Left renal pelvis (tissue), 4 donors: ENCODE data around the gene PITRM1. TPM values are rescaled to one million over a fixed set of nuclear protein-coding genes. Genes with fewer than 3 reads are reported as not detected.
"Not testable (repeated sequence)": the region's sequence is repeated elsewhere in the genome, so short reads cannot be mapped to it uniquely, and the experiment has no call there.

Source experiments
- DNase-seq, 4 donors: peaks; one replicate each; pipeline ENCODE4 v3.0.0-alpha.2; 2013; ENCODE audit warnings: low read depth in 4 of 4, low spot score in 3 of 4
- polyA plus RNA-seq, 4 donors: library from polyadenylated mRNA; unstranded; fragments of 120-200 nt; gene quantifications; one replicate each; pipeline ENCODE4 v1.2.1, GENCODE V29; 2013; ENCODE audit not compliant: insufficient read length in 4 of 4

Gene PITRM1
- polyA plus RNA-seq, 4 donors: 58.0 to 67.3 (median 61.9) TPM

DNA sequence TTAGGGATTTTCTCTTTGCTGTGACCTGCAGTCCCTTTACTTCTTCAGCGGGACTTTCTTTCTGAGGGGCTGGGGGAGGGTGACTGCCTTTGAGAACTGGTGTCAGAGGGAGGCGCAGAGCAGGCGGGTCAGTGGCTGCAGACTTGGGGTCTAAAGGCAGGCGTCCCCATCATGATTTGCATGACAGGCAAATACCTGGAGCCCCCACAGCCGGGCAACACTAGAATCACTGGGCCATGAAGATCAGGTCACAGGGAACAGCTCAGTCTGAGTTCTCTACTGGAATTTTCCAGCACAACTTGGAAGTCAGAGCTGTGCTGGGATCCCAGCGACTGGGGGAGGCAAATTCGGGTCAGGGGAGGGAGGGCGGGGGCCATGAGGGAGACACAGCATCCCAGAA is 29.2 kb upstream of the PITRM1 start:
- no peak for DNase-seq

DNA sequence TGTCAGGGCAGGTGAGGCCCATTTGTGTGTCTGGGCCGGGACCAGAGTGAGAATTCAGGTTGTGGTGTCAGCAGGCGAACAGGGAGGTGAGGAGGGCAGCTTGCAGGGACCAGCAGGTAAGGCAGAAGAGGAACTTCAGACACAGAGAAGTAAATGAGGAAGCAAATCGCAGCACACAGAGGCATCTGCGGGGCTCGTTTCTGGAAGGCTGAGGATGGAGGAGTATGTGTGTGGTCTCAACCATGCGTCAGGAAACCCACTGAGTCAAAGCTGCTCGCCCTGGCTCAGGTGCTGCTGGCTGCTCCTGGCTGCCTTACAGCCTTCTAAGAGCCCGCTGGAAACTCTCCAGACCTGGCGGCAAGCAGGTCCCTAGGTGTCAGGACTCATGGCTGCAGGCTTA is 26.9 kb upstream of the PITRM1 start:
- no peak for DNase-seq

DNA sequence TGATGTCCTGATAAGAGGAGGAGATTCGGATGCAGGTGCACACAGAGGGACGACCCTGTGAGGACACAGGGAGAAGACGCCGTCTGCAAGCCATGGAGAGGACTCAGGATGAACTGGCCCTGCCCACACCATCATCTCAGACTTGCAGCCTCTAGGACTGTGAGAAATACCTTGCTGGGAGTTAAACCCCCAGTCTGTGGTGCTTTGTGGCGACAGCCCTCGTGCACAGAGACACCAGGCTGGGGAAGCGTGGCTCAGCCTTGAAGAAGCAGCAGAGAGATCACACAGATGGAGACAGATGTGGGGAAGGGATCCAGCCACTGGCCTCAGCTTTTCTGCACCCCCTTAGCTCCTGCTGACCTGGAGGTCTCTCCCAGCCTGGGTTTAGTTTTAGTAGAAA is 26.3 kb upstream of the PITRM1 start:
- no peak for DNase-seq

DNA sequence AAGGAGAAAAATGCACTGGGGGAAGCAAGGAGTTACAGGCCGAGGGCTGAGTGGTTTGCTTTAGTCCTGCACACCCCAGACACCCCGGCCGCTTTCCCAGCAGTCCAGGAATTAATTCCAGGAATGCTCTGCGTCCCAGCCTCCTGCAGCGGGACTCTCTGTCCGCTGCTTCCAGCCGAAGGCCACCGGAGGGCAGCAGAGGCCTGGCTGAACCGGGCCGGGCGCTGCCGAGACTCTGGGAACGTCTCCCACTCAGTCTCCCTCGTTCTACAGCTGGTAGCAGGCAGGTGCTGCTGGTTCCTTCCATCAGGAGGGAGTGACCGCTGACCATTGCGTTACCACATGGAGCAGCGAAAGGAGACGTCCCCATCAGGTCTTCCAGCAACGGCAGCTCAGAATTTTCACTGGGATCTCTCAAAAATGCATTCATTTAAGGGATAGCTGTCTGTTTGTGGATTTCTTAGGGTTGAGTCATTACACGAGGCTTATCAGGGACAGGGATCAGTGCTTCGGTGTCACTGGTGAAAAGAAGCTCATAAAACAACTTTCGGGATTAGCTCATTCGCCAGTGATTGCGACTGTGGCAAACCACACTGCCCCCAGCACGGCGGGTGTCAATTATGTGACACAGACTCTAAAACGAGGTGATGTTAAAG is 24.9 kb upstream of the PITRM1 start:
- DNase-seq: peak in 3 of 4 donors; percentile 59 to 64 (median 64)

DNA sequence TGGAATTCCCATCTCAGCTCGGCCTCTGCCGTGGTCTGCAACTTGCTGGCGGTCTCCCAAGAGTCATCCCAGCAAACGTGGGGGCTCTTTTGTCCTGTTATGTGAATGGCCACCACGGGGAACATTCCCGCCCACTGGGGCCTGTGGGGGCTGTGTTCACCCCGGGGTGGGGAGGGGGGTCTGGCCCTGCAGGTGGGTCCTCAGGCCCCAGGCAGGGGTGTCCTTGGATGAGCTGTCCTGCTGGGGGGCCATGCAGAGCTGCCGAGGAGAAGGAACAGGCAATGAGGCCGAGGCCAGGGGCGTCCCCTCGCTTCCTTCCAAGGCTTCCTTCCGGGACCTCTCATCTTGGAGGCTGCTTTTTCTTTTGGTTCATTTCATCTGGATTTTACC is 24.4 kb upstream of the PITRM1 start:
- no peak for DNase-seq

DNA sequence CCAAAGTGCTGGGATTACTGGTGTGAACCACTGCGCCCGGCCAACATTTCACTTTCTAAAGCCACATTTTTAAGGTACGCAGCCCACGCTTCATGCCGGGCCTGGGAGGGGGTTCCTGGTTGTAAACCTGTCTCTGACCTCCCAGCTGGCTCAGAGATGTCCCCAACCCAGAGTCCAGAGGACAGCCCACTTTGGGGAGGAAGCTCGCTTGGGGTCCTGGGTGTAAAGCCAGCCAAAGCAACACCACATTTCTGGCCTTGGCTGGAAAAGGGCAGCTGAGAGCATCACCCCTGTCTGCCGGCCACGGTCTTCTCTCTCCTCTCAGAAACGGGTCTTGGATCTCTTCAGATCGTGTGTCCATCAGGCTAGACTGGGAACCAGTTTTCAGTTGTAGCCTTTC is 23.9 kb upstream of the PITRM1 start:
- no peak for DNase-seq

DNA sequence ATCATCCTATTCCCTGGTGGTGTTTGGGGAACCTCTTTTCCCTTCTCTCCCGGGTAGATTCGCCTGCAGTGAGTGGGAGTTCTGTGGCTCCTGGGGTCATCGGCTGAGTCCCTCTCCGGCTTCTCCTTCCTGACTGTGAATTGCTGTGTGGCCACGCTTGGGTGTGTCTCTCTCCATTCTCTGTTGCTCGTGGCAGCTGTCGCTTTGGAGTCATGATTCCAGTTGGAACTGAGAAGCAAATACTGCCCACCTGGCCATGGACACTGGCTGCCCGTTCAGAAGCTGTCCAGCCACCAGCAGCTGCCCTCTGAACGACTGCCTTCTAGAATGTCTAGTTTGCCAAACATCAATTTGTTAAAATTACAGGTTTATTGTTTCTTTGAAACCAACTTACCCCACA is 23.1 kb upstream of the PITRM1 start:
- no peak for DNase-seq

DNA sequence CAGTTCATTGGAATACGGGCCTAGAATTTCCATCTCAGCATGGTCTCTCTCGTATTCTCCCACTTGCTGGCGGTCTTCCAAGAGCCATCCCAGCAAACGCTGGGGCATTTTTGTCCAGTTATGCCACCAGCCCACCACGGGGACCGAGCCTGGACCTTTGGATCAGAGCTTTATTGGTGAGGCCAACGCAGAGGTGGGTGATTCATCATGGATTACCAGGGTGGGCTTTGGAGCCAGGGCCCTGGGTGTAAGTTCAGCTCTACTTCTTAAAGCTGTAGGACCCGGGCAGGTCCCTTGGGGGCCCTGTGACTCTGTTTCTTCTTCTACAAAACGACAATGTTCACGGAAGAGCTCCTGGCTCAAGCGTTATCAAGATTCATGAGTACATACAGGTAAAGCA is 22.7 kb upstream of the PITRM1 start:
- DNase-seq: no peak

DNA sequence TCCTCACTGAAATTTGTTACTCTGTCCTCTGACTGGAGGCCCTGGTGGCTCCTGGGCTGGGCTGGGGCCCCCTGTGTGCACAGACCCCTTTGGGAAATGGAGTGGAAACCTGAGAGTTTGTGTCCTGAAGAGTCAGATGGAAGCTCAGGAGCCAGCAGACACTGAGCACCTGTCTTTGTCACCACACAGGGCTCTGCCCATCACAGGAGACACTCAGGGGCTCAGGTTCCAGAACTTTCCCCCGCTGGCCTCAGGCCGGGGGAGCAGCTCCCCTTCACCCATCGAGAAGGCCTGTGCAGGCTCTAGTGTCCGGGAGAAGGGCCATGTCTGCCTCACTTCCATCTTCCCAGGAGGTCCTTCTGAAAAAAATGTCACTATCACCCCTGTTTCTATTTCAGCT is 22.3 kb upstream of the PITRM1 start:
- DNase-seq: no peak

DNA sequence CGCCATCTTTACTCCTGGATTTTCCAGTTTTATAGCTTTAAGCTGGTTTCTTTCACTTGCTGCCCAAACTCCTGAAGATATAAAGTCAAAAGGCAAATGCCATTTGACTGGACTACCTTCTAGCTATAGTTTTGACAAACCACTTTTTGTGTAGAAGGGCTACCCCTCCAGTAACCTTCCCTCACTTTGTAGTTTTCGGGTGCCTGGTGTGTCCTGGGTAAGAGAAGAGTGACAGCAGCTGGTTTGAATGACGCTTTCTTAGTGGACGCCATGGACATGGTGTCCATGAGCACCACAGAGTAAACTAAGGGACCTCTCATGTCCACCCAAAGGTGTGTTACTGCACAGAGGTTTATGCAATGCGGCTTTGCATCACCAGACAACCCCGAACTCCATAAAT is 21.2 kb upstream of the PITRM1 start:
- no peak for DNase-seq

DNA sequence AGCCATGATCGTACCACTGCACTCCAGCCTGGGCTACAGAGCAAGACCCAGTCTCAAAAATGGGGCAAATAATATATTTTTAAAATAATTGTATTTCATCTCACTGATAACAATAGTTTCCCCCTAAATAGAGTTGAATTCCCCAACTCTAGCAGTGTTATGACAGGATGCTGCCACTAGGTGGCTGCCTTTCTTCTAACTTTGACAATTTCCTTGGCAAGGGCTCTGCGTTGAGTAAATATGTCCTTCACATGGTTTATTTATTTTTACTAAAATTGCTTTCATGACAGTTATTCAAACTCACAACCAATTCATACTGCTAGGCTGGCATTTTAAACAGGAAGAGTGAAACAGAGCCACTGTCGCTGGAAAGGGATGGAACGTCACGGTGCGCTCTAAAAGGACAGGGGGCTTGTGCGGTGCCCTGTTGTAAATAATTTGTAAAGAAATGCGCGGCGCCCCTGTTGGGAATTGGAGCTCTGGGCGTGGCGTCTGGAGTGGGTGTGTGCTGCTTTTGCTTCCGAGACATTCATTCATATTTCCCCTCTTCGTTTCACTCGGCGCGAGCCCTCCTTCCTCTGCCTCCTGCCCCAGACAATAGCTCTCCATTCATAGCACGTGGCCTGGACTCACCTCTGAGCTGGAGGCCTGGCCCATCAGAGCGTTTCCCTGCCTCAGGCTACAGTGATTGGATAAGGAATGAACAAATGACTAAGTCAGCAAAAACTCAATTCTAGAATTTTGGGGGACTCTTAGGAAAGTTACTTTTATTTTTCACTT is 20.5 kb upstream of the PITRM1 start:
- no peak for DNase-seq

DNA sequence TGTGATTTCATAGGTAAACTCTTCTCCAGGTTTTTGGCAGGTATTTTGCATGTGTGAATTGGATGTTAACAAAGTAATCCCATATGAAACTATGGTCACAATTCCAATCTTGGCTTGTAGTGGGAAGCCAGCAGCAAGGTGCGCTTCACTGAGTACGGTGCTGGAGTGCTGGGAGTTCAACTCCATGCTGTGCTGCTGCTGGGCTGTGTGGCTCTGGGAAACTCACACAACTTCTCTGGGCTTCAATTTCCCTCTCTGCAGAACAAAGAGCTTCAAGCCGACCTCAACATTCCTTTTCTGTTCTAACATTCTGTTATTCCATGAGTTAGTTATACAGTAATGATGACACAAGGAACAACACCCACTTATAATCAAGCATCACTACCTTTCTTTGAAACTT is 18.2 kb upstream of the PITRM1 start:
- DNase-seq: no peak

DNA sequence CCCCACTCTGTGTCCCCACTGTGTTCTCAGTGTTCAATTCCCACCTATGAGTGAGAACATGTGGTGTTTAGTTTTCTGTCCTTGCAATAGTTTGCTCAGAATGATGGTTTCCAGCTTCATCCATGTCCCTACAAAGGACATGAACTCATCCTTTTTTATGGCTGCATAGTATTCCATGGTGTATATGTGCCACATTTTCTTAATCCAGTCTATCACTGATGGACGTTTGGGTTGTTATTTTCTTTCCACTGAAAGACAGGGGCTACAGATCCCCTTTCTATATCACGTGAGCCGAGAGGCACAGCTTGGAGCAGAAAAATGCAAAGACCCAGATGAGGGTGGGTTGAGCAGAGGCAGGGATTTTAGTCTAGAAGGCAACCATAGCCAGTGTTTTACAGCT is 14.6 kb upstream of the PITRM1 start:
- not testable (repeated sequence) for DNase-seq

DNA sequence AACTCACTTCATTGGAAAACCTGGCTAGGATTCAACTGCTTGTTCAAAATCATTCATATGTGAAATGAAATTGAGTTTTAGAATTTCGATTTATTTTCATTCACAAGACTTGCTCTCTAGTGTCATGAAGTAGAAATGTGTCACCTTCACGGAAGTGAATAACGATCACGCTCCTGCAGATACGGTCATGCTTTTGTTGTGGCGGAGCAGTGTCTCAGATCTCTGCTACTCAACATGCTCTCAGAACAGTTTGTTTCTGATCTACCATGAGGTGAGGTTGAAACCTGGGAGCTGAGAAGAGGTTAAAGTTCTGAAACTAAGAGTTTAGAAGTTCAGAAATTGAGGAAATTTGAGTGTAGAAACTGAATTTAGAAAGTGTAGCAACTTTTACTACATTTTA is 13.8 kb upstream of the PITRM1 start:
- DNase-seq: no peak

DNA sequence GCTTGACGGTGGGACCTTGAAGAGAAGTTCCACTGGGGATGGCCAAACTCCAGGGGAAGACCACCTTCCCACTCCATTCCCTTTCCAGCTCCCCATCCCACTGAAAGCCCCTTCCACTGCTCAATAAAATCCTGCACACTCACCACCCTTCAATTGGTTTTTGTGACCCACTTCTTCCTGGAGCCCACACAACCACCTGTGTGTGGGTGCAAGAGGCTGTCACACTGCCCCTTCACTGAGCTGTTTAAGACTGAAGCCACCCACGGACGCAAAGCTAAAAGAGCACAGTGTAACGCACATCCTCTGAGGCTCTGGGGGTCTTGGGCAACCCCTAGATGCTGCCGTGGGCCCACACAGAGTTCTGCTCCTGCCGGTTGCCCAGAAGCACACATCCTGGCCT is 12.8 kb upstream of the PITRM1 start:
- DNase-seq: no peak

DNA sequence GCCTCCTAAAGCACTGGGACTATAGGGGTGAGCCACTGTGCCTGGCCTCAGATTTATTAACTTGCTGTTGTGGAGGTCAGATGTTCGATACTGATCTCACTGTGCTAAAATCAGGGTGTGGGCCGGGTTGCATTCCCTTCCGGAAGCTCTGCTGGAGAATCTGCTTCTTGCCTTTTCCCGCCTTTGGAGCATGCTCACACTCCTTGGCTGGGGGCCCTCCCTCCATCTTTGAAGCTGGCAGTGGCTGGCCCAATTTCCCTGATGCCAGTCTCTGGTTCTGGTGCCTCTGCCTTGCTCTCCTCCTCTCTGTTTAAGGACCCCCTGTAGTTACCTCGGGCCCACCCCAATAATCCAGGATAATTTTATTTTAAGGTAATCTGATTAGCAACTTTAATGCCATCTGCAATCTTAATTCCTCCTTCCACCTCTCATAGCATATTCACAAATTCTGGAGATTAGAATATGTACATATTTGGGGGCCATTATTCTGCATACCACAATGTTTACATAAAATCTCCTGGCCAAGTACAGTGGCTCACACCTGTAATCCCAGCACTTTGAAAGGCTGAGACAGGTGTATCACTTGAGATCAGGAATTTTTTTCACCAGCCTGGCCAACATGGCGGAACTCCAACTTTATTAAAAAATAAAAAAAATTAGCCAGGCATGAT is 7.9 kb upstream of the PITRM1 start:
- no peak for DNase-seq

DNA sequence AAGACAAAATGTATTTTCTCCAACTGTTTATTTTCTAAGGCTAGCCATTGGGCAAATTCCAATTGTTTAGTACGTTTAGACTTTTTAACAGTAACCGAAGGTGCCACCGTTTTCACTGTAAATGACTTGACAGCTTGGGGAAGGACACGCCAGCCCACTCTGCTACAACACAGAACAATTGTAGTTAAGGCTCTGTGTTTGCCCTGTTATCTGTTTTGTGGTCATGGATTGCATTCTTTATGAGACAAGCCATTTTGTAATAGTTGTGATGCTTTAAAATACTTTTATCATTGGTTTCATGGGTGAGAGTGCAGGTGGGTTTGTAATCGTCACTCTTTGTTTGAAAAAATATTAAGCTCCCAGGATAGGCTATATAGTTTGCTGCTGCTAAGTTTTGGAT is 6.6 kb upstream of the PITRM1 start:
- DNase-seq: no peak

DNA sequence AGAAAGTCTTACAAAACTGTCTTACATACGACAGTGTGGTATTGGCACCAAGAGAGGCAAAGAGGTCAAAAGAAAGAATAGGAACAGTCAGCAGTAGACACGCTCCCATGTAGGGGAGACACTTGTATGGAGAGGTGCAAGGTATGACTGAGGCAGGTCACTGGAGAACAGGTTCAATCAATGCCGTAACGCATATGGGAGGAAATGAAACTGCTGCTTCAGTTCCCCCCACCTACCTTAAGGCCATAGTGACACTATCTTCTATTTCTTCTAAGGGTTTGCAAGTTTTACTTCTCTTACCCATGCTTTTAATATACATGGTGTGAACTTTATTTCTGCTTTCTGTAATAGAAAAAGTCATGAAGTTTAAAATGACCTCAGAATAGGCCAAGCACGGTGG is 5.5 kb upstream of the PITRM1 start:
- DNase-seq: no peak

DNA sequence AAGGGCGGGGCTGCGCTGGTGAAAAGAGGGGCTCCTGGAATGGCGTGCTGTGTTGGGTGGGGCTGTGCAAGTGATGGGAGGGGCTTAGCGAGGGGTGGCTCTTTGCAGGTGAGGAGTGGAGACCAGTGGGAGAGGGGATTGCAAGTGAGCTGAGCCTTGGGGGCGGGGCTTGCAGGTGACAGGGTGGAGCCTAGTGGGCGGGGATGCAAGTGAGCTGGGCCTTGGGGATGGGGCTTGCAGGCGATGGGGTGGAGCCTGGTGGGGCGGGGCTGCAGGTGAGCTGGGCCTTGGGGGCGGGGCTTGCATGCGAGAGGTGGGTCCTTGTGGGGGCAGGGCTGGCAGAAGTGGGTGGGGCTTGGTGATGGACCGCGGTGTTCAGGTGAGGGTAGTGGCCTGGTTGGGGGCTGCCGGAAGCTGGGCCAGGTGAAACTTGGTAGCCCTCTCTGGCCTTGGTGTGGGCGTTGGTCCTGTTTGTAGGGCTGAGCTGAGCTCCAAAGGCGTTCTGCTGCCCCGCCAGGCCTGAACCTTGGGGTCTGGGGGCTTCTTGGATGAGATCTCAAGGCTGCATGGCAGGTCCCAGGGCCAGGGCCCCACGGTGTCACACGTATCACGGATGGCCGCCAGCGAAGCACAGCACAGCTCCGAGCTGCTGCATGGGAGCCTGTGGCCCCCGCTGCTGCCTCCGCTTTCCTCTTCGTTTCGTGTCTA is 743 bp upstream of the PITRM1 start:
- no peak for DNase-seq

DNA sequence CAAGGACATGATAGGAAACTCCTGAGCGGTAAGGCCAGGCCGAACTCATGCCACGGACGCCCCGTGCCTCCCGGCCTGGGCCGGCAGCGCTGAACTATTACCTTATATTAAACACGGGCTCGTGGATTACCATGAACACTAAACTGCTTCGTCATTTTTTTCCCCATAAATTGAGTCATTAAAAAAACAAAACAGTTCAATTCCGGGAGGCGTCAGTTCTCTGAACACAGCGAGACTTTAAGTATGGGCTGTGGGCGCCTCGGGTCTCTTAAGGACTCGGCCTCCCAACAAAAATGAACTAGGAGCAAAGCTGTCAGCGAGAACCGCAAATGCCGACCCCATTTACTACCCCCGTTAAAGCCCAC is 519 bp downstream of the PITRM1 start:
- no peak for DNase-seq

DNA sequence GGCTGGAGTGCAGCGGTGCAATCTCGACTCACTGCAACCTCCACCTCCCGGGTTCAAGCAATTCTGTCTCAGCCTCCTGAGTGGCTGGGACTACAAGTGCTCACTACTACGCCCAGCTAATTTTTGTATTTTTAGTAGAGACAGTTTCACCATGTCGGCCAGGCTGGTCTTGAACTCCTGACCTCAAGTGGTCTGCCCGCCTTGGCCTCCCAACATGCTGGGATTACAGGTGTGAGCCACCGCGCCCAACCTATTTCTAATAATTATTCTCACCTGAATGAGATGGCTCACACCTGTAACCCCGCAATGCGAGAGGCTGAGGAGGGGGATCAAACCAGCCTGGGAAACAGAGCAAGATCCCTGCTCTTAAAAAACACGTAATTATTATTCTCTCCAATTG is 1.1 kb downstream of the PITRM1 start:
- not testable (repeated sequence) for DNase-seq
